HPDE6-E6E7 (cell line): ENCODE measurements around the gene GTF2A1.

Experiments
- DNase-seq: peaks from one replicate; pipeline ENCODE4 v3.0.0; 2011; ENCODE audit warnings: missing footprints; ENCODE audit errors: extremely low spot score

The GTF2A1 gene

DNA sequence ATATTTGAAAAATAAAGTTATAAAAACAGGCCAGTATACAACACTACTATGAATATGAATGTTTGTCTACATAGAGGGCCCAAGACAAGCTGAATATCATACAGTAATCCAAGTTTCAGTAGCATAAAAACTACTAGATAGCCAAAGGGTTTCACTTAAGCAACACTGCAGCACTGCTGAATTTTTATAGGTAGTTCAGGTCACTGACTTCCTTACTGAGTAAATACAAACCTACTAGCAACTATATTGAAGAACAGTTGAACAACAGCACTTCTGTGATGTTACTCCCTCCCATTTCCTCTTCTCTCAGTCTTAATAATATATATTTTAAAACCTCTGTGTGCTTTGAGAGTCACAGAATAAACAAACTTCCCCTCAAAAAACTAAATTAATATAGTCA, 42.7 kb downstream of the GTF2A1 start:
- no peak for DNase-seq

DNA sequence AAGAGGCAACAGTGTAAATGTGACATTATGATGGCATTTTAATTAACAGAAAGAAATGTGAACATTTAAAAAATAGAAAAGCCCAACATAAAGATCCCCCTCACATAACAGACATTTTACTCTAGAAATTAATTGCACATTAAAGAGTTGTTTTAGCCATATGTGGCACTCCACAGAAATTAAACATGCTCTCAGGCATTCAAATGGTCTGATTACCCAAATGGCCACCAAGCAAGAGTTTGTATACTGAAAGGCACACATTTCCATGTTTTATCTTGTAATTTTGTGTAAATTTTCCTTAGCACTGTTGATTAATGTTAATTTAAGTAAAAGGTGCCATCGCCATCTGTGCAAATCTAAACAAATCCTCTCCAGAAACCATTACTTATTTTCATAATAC, 43.5 kb downstream of the GTF2A1 start:
- DNase-seq = no peak

DNA sequence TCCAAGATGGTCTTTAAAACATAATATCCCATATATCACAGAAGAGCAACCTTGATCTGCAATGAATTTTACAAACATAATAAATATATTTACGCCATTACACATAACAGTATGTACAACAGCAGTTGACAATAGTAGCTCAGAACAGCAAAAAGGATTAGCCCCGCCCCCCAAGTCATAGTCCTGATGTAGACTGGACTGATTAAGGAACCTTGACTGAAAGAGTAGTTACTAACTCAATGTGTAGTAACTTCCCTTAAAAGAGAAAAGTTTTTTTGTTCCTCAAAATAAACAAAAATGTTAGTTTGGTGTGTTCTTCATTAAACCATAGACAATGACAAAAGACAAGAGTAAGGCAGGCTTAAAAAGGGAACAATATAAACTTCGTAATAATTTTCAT, 44.5 kb downstream of the GTF2A1 start:
- DNase-seq = no peak

DNA sequence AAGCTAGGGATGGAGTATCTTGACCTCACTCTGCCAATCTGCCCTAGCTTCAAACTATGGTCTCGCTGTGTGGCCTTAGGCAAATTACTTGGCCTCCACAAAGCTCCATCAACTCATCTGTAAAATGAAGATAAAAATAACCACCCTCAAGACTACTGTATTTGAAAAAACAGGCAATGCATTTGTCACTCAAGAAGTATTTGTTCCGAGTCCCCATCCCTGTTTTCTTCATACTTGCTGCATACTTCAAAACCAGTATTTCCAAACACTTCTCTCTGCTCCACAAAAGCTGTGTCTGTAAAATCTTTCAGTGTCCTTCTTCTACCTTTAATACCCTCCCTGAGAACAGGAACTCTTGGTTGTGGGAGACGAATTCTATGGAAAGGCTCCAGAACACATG, 47.9 kb downstream of the GTF2A1 start:
- no peak for DNase-seq

DNA sequence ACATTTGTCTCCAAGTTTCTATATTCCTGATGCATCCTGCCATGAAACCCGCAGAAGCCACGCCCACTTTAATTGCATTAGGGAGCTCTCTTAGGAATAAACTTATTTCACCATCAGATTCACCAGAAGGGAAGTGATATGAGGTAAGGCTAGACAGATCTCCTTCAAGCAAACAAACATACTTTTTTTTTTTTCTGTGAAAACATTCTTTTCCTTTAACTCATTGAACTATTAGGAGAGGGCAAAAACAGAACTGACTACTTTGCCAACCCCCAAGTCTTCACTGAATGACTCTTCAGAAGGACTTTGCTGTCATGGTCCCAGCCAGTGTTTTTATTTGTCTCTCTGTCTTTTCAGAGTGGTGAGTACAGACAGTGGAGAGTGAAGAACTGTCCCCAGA, 48.4 kb downstream of the GTF2A1 start:
- no peak for DNase-seq

DNA sequence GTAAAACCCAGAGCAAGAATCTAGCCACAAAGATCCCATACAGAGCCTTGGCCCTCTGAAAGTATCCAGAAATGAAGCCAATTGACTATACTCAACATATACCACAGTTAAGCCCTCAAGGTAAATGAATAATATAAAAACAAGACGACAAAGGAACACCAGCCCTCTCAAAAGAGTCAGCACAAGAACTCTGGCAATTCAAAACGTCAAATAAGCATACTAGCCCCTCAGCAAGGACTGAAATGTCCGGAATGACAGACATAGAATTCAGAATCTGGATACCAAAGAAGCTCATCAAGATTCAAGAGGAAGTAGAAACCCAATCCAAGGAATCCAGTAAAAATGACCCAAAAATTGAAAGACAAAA, 49.9 kb downstream of the GTF2A1 start:
- no peak for DNase-seq

DNA sequence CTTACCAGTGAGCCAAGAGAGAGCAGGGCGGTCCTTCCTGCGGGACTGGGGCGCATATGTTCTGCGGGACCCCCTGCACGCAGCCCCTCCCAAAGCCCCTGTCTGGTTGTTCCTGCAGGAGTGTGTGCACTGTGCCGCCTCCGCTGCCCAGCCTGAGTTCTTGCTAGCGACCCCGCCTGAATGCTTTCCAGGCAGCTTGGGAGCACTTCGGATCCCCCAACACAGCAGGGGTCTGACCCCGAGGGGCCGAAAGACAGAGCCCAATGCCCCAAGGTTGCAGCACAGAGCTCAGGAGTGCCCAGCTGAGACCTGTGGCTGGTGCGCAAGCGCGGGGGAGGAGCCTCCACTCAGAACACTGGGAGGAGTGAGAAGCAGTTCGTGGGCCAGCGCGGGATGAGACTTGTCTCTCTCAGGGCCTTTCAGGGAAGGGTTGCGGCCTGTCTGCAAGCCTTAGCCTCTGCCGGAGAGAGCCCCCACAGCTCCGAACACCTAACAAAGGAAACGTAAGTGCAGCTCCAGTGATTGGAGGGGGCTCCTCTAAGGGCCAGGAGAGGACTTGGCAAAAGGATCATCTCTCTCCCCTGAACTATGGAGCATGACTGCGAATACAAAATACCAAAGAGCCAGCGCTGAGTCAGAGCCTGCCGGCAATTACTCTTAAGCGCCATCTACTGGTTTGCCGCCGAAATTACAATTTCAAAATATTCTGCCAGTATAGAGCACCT, 50.5 kb downstream of the GTF2A1 start:
- DNase-seq = peak; percentile 91

DNA sequence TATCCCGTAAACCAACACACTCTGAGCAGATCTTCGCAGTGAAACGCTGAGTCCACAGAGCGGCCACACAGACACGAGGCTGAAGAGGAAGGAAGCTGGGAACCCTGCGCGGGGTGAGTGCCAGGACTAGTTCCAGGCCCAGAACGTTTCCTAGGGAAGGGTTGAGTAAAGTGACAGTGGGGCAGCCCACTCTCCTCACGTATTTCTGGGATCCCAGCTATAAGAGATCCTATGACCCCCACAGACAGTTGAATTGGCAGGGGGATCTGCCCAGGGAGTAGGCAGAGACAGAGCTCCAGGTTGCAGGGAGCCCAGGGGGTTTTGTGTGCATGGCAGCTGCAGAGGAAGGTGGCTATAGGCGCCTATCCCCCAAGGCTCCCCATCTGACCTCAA, 51.1 kb downstream of the GTF2A1 start:
- no peak for DNase-seq

DNA sequence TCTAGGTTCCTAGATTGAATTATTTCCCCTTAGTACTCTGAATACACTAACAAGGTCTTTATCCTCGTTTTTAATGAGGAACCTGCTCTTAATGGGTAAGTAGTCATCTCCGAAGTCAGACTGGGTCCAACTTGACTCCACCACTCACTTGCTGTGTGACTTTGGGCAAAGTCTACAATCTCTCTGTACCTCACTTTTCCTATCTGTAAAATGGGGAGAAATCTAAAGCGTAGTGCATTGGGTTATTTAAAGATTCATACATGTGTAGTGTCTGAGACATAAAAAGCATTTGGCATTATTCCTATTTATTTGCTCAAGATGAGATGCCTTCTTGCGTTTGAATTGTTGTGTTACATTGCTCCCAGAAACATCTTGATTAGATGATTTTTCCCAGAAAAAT, 51.5 kb downstream of the GTF2A1 start:
- no peak for DNase-seq

DNA sequence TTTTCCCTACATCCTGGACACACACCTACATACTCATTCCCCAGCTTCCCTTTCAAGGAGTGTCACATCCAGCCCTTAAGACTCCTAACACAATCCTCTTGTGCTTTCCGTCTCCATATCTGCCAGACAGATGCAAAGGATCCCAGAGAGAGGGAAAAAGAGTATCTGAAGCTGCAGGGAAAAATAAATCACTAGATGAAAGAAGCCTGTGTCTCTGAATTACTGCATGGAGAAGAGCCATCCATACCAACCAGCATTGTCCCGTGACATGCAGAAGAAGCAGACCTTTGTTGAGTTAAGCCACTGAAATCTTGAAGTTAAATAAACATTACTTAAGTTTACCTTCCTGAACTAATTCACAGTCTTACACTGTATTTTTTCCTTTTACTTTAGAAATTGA, 54.6 kb downstream of the GTF2A1 start:
- no peak for DNase-seq

DNA sequence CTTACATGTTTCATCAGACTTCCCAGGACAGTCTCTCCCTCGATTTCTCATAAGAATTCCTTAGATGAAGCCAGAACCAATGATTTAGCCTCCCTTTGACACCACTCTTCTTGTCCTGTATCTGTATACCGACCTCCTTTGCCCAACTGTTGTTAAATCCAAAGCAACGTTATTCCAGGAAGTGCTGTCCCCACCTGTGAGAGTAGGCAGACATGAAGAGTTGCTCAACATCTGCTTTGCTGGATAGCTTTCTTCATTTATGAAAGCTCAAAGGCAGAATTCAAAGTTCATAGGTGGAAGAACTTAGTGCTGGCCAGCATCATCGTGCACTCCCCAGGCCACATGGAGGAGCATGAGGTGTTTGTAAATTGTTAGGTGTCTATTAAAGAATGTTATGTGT, 55.6 kb downstream of the GTF2A1 start:
- DNase-seq = no peak

DNA sequence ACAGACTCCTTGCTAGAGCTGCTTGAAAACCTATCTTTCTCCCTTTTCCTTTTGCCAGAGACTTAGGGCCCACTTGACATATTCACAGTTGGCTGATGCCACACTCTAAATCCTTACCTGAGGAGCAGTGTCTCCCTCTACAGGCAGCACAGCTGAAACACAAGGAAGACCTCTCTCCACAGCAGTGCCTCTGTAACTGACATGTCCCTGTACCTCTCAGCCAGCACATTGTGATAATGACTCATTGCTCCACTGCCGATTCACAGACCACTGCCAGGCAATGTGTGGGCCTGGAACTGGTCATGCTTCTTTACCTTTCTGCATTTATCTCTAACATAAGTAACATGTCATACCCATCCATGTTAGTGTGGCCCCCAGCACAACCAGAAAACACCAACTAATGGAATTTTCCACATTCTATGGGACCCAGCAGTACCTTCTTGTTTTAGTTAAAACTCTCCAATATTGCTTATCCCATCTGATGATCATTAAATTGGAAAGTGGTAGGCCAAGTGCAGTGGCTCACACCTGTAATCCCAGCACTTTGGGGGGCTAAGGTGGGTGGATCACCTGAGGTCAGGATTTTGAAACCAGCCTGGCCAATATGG, 56.5 kb downstream of the GTF2A1 start:
- DNase-seq = peak; percentile 82

DNA sequence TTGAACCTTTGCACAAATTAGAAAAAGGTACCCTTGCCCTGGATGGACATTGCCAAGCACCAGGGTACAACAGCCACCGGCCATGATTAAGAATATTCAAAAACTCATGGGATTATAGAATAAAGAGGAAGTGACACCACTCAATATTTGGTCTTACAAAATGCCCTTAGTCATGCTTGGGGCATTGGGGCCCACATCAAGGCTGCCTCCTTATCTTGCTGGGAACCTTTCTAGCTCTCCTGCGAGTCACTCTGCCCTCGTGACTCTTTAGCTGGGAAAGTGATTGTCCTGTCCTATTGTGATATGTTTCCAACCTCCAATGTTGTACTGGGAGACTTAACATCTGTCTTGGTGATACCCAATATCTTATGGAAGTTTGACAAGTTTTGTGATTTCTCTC, 57.8 kb downstream of the GTF2A1 start:
- no peak for DNase-seq

DNA sequence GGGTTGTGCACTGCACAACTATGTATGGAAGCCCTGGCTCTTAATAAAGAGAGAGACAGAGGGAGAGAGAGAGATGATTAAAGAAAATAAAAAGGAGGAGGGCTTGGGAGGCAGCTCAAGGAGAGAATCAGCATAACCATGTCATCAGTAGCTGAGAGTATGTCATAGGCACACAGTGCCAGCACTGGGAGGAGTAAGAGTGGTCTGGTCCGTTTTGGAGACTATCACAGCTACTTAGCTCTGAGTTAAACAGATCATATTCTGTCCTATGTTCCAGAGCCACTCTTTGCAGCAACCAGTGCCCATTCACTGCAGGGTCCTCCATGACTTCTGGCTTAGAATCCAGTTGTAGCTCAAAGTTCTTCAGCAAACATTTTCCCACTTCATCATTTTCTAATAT, 59.0 kb downstream of the GTF2A1 start:
- no peak for DNase-seq

DNA sequence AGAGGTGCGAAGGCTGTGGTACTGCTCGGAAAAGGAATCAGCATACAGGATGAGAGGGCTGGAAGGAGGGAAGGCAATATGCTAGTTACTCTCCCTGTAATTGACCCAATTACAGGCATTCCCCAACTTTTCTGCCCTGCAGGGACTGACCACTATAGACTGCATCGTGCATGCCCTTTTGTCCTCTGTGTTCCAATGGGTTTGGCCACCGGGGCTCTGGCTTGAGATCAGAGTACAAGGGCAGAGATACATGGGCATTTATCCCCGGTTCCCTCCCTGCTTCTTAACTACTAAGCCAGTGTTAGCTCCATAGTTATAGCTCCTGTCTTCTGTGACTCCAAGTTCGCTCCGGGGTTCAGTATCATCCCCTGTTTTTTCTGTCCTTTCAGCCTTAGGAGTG, 59.7 kb downstream of the GTF2A1 start:
- no peak for DNase-seq

DNA sequence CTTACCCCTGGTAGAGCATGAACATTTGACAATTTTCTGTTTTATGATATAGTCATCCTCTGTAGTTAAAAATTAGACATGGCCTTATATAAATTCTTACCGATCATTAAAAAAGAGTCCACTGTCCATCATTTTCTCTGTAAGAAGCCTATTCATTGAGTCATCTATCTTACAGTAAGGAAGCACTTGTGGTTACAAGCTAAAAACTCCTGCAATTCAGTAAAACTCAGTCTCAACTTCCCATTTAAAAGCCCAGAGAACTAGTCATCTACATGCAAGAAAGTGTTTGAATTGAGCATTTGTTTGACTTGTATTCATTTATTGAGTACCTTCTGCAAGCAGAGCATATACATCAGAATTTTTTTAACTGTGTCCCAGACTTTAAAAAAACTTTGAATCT, 63.3 kb downstream of the GTF2A1 start:
- DNase-seq = no peak

DNA sequence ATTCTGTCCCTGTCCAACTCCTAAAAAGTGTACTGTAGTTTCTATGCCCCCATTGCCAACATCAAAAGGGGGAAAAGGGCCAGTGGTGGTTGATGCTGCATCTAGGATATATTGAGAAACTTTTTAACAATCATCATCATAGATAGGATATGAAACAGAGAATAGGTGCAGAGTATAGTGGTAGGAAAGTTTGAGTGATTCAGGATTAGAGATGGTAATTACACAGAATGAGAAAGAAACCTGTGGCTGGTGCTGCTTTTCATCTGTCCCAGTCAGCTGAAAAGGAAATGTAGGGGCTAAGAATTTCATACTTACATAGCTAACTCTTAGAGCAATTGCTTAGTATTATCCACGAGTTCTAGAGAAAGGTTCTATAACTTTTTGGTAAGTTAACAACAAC, 67.6 kb downstream of the GTF2A1 start:
- DNase-seq = no peak

DNA sequence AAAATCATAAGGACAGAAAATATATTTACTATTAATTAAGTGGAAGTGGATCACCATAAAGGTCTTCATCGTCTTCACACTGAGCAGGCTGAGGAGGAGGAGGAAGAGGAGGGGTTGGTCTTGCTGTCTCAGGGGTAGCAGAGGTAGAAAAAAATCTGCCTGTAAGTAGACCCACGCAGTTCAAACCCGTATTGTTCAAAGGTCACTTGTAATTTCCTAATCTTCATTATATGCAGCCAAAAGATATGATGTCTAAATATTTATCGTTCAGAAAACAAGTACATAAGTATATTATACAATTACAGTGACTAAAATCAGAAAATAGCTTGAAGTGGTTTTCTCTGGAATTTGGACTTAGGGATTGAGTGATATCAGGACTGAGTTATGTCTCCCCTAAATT, 72.1 kb downstream of the GTF2A1 start:
- no peak for DNase-seq

DNA sequence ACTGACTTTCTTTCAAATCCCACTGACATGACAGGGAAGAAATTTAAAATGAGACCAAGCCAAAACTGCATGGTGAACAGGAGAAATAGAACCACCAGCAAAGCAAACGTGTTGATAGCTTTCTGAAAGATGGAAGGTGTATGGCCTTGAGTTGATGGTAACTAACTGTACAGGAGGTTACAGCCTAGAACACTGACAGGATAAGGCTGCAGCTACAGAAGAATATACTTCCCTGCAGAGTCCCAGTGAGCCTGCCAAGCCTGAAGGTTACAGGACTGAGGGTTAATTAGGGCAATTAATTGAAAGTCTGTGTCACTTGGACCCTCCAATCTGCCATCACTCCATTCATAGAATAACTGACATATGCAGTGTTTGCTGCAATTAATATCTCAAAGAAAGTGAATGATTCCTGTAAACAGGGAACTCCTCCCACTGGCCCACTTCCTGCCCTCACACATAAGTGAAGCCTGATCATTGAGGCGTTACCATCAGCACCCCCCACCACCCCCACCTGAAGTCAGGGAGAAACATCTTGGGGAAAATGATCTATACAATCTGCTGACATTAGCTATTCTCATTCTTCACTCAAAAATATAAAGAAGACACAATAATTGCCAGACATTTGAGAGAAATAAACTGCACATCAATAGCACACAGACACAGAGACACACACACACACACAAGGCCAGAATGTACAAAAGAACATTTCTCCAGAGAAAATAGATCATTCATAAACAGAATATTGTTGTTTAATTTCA, 73.4 kb downstream of the GTF2A1 start:
- DNase-seq = no peak

DNA sequence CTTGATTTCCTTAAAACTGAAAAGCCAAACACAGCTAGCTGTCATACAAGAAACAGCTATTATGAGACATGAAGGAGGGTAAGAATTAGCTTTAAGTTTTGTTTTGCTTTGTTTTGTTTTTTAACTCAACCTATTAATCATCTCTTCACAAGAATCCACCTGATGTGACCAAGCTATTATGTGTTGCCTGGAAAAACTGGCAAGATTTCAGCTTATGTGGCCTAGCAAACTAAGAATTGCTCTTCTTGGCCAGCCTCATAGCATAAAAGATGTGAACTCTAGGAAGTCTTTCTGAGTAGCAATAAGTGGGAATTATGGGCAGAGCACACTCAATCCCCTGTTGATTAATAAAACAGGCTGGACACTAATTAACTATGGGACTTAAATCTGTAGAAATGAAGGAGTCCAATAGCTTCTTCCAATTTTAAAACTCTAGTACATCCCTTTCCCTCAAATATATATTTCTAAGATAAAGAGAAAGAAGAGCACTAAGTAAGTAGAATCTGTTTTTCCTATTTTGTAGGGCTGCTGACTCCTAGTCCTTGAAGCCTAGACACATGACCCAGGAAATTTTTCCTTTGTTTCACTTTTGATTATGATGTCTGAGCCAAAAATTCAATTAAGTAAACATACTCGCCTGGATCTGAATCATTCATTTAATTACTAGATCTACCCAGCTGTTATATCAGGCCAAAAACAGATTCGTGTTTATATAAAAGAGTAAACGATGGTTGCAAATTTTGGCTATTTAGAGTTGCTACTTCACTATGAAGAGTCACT, 75.7 kb downstream of the GTF2A1 start:
- DNase-seq = no peak

DNA sequence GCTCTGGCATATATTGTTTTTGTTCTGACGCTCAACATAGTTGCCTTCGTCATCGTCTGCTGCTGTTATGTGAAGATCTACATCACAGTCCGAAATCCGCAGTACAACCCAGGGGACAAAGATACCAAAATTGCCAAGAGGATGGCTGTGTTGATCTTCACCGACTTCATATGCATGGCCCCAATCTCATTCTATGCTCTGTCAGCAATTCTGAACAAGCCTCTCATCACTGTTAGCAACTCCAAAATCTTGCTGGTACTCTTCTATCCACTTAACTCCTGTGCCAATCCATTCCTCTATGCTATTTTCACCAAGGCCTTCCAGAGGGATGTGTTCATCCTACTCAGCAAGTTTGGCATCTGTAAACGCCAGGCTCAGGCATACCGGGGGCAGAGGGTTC, 77.0 kb downstream of the GTF2A1 start:
- DNase-seq = no peak

DNA sequence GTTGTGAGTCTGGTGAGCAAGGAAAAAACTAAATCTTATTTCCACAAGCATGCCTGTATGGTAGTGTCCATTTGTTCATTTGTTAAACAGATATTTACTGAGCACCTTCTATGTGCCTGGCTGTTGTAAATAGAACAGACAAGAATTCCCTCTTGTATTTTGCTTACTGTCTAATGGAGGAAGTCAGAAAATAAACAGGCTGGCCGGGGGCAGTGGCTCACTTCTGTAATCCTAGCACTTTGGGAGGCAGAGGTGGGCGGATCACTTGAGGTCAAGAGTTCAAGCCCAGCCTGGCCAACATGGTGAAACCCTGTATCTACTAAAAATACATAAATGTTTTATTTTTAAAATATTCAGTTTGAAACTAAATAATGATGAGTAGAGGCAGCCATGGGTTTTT, 79.3 kb downstream of the GTF2A1 start:
- DNase-seq = no peak

DNA sequence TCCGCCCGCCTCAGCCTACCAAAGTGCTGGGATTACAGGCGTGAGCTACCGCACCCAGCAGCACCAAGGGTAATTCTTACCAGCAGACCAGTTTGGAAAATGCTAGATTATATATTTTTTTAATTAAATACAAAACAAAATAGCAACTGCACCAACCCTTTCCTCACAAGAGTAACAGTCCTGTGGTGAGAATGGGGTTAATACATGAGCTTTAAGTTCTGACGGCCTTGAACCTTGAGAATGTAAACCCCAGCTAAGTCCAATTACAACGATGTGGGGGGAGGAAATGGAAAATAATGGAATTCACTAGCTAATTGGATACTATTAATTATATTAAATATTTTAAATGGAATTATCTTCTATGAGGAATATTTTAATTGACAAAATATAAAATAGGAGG, 82.3 kb downstream of the GTF2A1 start:
- no peak for DNase-seq
